Activated CD8-positive, alpha-beta memory T cell treated with anti-CD3 and anti-CD28 coated beads for 48 hours (primary cell): ENCODE measurements around the gene FBXO10.

Source experiments
- DNase-seq, 3 experiments: peaks; one replicate each; pipeline ENCODE4 v3.0.0-alpha.2; 2020; ENCODE audit warnings: low read depth in 2 of 3, low spot score in 2 of 3

Gene FBXO10

GRCh38 chr9:37554318-37554717 is 21.9 kb downstream of the FBXO10 start:
- no peak for DNase-seq

- DNase-seq = no peak
Observed at GRCh38 chr9:37551888-37552287, 24.3 kb downstream of the FBXO10 start.

DNA sequence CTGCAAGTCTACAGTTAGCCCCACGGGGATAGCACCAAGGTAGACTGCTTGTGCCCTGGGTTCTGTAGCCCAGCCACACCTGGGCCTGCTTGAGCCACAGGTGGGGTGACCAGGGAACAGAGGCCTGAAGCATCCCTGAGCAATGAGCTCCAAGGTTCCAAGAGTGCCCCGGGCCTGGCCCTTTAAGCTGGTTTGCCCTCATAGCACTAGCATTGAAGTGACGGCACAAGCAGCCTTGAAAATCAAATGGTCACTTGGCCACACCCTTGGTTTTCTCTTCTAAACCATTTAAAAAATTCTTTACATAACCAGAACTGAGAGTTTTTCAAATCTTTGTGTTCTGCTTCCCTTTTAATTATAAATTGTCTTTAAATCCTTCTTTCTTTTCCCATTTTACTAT is 24.7 kb downstream of the FBXO10 start:
- no peak for DNase-seq

DNA sequence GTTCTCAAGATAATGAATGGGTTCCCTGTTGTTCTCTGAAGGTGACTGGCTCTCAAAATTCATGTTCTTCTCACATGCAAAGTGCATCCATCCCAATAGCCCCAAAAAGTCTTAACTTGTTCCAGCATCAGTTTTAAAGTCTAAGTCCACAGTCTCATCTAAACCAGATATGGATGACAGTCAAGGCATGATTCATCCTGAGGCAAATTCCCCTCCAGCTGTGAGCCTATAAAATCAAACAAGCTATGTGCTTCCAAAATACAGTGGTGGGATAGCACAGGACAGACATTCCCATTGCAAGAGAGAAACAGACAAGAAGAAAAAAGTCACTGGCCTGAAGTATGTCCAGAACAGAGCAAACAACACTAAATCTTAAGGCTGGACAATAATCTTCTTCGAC is 25.4 kb downstream of the FBXO10 start:
- no peak for DNase-seq

GRCh38 chr9:37549527-37549926 is 26.7 kb downstream of the FBXO10 start:
- DNase-seq = no peak

- no peak for DNase-seq
Observed at GRCh38 chr9:37547328-37547878, 28.8 kb downstream of the FBXO10 start.

GRCh38 chr9:37543468-37543867 is 32.7 kb downstream of the FBXO10 start:
- no peak for DNase-seq

- no peak for DNase-seq
Observed at GRCh38 chr9:37542895-37543294, 33.3 kb downstream of the FBXO10 start.

DNA sequence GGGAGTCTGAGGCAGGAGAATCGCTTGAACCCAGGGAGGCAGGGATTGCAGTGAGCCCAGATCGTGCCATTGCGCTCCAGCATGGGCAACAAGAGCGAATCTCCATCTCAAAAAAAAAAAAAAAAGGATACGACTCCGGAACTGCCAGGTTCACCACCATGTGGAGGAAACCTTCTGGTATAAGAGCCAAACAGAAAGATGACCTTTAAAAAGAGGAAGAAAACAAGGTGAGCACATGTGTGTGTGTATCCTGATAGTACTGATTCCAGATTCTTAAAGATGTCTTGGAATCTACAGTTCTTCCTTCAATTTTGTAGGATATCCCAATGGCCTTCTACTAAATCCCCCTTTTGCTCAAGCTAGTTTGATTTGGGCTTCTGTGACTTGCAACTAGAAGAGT is 33.7 kb downstream of the FBXO10 start:
- no peak for DNase-seq

DNA sequence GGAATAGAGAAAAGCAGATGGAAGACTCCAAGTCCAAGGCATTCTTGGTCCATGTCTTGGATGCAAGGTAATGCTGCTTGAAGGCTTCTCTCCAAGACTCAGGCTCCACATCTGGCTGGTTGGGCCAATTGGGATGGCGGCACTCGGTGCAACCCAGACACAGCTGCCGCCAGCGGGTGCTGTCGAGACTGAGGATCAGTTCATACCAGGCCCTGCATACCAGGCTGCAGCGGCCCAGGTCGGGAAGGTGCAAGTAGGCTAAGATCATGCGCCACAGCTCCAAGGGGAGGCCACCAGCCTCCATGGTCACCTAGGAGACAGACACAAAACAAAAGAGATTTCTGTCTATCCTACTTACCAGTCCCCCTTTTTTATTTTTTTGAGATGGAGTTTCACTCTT is 34.7 kb downstream of the FBXO10 start:
- no peak for DNase-seq

- DNase-seq = no peak
Observed at GRCh38 chr9:37540634-37541033, 35.5 kb downstream of the FBXO10 start.

DNA sequence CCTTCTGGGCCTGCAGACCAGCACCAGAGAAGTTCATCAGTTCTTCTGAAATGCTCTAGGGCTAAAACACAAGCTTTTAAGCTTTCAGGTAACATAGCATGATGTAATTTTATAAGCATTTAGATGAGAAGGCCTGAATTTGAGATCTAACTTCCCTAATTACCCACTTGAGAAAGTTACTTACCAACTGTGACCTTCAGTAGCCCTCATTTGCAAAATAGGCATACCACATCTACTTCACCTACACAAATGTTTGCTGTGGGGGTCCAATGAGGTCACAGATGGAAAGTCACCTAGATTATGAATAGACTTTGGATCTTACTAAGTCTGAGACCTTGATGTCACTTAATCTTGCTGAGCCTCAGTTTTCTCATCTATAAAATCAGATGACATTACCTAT is 36.5 kb downstream of the FBXO10 start:
- DNase-seq = no peak

GRCh38 chr9:37538099-37538498 is 38.1 kb downstream of the FBXO10 start:
- DNase-seq = no peak

- DNase-seq = no peak
Observed at GRCh38 chr9:37534901-37535300, 41.3 kb downstream of the FBXO10 start.

DNA sequence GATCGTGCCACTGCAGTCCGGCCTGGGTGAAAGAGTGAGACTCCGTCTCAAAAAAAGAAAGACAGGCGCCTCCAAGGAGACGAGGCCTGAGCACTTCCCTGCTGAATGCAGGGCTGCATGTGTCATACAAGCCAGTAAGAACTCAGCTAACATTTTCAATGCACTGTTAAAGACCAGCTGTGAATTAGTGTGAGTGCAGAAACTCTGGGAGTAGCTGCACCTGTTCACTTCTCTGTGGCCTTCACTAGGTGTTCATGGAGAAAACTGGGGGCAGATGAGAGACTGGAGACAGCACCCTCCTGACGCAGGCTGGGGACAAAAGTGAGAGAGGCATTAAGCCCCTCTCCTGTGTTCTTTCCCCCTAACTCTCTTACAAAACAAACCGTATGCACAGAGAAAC is 41.8 kb downstream of the FBXO10 start:
- no peak for DNase-seq

DNA sequence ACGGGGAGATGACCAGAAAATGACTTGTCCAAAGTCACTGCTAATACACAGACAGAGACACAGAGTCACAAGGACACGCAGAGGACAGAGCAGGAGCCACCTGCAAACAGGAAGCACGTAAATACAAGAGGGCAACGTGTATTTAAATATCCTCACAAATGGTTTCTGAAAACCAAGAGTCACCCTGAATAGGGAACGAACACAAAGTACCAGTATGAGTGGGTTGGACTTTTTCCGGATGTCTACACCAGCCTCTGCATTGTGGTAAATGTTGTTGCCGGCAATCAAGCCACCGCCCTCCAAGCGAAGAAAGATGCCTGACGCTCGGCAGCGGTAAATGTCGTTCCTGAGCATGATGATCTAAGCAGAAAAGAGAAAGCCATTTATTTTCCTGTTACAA is 44.5 kb downstream of the FBXO10 start:
- no peak for DNase-seq

- DNase-seq = peak in 2 of 3 experiments; percentile 36 to 48
Observed at GRCh38 chr9:37528652-37529471, 47.3 kb downstream of the FBXO10 start.

DNA sequence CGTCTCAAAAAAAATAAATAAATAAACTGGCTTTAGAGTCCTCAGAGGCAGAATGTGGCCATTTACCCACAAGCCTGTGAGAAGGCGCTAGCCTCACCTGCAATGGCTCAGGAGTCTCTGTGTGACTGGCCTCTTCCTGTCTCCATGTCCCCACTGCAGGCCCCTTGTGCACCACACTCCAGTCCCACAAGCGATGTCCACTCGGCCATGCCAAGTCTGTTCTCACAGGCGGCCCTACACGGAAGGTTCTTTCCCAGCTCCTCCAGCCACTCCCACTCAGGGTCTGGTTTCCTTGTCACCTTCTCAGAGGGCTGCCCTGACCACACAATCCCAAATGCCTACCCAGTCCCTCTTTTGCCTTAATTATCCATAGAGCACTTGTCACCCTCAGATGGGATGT is 52.3 kb downstream of the FBXO10 start:
- no peak for DNase-seq

DNA sequence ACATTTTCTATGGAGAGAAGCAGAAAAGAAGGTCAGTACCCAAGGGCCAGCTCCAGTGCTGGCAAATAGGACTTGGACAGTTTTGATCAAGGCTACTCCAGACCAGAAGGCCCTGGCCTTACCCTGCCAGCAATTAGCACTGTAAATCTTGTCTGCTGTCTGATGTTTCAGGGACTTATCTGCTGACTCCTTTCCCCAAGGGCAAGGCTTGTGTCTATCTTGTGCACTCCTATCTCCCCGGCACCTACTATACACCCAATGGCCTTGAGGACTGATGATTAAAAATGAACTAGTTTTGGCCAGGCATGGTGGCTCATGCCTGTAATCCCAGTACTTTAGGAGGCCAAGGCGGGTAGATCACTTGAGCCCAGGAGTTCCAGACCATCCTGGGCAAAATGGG is 53.2 kb downstream of the FBXO10 start:
- DNase-seq = no peak

DNA sequence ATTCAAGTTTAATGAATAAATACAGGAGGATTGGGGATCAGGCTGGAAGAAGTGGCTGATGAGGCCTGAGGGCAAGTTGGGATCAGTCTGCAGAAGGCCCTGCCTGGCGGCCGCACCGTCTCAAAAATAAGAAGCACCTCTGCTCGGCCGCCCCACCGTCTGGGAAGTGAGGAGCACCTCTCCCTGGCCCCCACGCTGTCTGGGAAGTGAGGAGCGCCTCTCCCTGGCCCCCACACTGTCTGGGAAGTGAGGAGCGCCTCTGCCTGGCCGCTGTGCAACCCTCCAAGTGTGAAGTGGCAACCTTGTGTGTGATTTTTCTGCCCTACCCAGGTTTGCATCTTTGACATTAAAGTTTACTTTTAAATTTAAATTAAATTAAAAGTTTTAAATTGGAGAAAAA is 55.1 kb downstream of the FBXO10 start:
- no peak for DNase-seq

- DNase-seq = no peak
Observed at GRCh38 chr9:37520641-37521040, 55.5 kb downstream of the FBXO10 start.

GRCh38 chr9:37517923-37518322 is 58.3 kb downstream of the FBXO10 start:
- no peak for DNase-seq
